GM19468 (cell line): ENCODE measurements around the gene UPP2.

ENCODE experiments used
- ATAC-seq: cut with Tn5 transposase; IDR thresholded peaks from one replicate; pipeline ENCODE4 v1.9.1; 2021; ENCODE audit warnings: mild to moderate bottlenecking, moderate library complexity, moderate number of reproducible peaks; ENCODE audit not compliant: unreplicated experiment; ENCODE audit errors: extremely low read depth

UPP2 gene

DNA sequence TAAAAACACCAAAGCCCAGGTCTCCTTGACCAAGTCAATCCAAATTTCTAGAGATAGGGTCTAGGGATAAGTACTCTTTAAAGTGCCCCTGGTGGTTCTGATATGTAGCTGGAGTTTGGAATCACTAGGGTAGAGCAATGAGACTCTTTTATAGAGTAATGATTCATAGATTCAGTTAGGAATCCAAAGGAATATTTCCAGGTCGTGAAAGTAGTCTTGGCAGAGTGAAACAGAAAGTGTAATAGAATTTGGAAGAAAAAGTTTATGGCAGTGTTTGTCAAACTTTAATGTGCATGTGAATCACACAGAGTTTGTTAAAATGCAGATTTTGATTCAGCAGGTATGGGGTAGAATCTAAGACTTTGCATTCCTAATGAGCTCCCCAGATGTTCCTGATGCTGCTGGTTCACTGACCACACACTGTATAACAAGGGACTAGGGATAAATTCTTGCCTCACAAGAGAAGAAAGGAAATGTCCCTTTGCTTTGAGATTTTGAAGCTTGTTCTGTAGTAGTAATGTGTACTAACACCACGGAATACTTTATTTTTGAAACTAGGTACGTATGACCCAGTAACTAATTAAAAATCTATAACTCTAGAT lies 1.8 kb downstream of the UPP2 start:
- no peak for ATAC-seq

DNA sequence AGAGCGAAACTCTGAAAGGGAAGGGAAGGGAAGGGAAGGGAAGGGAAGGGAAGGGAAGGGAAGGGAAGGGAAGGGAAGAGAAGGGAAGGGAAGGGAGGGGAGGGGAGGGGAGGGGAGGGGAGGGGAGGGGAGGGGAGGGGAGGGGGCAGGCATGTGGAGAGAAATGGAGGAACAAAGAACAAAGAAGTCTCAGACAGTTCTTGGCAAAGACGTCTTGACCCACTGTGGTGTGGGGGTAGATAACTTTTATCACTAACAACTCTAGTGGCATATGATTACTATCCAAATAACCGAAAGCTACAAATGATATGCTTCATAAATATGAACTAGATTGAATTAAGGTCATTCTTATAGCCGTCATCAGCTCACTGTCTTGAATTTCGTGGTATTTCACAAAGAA lies 3.2 kb downstream of the UPP2 start:
- ATAC-seq, result no peak

DNA sequence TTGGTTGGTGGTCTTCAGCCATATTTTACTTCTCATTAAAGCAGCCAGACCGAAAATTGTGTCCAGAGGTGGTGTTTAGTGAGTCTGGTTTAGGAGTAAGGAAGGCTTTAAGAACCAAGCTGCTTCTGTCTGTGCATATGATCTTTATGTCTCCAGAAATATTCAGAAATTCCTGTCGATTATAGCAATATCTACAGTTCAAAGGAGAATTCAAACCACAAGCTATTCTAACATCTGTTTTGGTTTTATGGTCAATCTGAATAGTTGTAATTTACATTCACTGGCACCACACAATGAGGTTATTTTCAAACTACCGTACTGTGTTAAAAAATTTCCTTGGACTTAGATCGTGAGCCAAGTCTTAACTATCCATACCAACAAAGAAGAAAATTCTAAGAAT lies 11.3 kb downstream of the UPP2 start:
- ATAC-seq, result no peak

DNA sequence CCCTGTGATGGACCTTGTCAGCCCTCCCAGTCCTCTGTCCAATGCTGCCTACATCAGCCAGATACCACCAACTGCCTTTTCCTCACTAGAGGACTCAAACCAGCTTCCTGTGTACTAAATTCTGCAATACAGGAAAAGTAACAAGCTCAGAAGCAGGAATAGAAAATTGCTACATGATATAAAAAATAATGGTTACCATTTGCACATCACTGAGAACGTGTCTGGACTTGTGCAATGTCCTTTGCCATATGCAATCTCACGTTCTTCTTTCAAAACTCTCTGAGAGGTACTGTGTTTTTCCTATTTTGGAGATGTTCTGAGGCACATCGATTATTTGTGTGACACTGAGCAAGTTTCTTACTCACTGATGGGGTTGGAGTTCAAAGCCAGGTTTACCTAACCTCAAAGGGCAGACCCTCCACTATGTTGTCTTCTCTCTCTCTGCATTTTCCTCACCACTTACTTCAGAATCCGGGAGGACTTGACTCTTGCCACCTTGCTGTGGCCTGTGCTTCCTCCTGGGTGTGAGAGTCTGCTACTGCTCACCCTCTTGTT lies 12.1 kb downstream of the UPP2 start:
- no peak for ATAC-seq

DNA sequence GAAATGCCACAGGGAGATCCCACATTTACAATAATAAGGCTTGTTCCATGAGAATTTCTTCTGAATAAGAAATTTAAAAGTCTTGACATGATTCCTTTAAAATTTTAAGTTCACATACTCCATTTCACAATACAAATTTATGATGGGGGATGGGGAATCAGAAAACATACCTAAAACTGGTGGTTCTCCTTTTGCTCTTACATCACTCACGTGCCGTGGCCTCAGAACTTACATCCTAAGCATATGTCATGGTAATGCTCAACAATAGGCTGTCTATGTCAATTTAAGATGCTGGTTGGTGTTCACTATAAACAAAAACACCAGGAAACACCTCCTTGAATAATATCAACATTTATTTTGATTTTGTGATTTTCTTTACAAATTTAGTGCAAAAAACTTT lies 12.8 kb downstream of the UPP2 start:
- ATAC-seq, result no peak

DNA sequence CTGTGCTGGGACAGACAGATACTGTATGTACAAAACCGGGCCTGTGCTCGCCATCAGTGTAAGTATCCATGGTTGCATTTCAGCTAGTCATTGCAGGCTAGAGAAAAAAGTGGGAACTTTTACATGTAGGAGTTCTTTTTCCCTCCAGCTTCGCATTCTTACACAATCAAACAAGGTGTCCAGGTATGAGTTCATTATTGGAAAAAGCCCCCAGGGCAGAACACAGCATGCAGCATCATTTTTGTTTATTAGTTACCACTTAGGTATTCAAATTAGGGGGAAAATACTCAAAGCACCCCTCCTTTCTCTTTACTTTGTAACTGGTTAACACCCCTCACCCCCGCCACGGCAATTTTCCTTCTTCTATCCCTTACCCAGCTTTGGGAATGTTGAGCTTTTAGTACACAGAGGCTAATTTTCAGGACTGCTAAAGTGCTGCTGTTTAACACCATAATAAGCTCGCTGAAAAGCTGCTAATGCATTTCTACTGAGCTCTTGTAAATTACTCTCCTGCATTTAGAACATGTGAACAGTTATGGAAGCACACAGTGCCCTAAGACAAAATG lies 13.6 kb downstream of the UPP2 start:
- no peak for ATAC-seq

DNA sequence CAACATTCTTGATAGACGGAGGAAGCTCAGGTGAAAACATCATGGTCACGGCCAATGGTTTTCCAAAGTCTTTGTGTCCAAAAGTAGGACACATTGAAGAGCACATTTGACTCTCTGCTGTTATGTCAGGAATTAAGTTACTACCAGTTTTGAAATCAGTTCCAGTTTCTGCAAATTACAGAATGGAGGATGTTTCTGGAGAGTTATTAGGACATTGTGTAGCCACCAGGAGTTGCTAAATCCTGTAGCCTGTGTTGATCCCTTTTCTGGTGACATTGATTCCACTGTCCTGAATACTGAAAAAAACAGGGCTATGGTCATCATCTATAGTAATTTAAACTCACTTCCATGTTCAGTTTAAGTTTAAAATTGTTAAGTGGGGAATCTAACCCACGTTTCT lies 15.3 kb downstream of the UPP2 start:
- ATAC-seq, result no peak

DNA sequence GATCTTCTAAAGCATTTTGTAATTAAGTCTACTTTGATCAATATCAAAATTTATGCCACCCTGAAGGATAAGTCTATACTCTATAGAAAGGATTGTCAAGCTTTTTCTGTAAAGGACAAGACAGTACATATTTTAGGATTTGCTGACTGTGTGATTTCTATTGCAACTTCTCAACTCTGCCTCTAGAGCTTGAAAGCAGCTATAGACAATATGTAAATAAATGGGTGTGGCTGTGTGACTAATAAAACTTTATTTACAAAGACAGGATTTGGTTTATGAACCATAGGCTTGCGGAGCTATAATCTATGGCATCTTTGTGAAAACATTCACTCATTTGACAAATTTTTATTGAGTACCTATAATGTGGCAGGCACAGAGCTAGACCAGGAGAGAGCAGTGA lies 18.4 kb downstream of the UPP2 start:
- no peak for ATAC-seq

DNA sequence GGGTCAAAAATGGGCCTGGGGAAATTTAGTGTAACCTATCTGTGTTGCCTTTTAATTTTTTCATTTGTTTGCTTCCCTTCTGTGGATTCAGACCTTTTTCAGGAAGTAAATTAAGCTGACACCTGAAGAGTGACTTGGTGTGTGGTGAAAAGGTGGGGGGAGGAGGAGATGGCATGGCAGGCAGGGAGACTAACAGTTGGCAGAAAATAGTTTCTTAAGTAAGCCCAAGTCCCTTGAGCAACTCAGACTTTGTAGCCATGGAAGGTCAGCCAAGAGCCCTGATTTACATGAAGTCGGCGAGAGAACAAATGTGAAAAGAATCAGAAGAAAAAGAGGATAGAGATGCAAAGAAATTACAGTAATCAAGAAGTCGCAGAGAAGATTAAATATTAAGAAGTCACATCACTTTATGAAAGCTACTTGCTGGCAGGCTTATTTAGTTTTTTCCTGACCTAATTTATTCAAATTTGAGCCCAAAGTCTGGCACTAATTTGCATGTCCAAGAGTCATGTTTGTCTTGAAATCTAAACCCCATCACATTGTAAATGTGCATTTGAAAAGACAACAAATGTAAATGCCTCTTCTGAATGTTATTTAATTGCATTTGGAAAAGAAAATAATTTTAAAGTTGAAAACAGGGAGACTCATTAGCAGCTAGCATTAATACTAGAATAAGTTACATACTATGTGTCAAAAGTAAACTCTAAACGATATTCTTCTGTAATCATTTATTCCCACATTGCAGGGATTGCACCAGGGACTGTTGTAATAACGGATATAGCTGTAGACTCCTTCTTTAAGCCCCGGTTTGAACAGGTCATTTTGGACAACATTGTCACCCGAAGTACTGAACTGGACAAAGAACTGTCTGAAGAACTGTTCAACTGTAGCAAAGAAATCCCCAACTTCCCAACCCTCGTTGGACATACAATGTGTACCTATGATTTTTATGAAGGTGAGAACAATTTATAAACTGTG lies 19.3 kb downstream of the UPP2 start:
- ATAC-seq, result no peak

DNA sequence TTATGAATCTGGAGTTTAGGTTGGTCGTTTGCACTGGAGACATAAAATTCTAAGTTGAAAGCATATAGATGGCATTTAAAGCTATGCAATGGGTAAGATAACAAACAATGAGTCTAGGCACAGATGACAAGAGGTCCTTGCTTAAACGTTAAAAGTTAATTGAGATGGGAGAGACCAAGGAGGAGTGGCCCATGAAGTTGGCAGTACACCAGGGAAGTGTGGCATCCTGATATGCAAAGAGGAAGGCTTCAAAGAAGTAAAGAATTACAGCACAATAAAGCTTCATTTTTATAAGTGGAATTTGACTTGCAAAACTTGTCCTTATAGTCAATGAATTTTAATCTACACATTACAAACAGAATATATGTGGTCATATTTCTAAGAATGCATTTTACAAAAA lies 23.2 kb downstream of the UPP2 start:
- no peak for ATAC-seq

DNA sequence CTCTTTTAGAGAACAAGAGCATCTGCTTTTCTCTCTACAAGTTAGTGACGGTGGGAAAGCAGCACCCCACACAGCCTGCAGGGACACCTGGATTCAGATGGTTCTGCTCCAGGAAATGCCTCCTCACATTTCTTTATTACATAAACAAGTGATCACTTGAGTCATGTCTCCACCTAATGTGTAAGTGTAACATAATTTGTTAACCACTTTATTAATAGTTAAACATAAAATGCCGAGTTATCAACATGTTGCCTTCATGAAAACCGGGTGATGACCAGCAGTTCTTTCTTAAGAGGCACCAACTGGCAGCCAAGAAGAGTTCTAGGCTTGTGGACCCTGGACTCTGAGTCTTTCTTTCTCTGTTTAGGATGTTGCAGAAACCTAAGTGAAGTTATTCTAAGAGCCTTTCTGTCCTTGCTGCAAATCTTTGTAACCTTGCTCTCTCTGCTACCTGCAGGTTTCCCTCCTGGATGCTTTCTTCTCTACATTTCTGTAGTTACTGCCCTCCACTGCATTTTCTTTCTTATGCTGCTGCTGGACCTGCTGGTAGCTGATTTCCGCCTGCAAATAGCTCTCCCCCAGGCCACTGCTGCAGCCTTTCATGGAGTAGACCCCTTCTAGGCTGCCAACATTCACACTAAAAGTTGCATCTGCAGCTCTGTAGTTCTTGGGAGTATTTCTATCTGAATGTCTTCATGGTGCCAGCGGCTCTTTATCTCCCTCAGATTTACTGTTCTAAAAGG lies 24.3 kb downstream of the UPP2 start:
- no peak for ATAC-seq

DNA sequence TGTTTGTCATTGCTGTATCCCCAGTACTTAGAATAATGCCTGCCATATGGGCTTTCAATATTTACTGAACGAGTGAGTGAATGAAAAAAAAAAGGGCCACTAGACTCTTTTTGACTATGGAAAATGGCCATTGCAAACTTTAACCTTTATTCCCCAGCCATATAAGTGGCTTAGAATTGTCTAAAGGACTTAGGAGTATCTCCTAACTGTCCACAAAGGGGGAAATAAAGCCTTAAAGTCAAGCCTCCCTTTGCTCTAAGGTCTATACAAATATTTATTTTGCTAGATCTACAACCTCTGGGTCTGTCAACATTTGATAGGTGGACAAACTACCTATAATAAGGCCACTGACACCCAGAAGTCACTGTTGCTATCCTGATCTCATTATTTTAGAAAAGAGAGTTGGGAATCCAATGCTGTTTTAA lies 25.7 kb downstream of the UPP2 start:
- ATAC-seq, result no peak

DNA sequence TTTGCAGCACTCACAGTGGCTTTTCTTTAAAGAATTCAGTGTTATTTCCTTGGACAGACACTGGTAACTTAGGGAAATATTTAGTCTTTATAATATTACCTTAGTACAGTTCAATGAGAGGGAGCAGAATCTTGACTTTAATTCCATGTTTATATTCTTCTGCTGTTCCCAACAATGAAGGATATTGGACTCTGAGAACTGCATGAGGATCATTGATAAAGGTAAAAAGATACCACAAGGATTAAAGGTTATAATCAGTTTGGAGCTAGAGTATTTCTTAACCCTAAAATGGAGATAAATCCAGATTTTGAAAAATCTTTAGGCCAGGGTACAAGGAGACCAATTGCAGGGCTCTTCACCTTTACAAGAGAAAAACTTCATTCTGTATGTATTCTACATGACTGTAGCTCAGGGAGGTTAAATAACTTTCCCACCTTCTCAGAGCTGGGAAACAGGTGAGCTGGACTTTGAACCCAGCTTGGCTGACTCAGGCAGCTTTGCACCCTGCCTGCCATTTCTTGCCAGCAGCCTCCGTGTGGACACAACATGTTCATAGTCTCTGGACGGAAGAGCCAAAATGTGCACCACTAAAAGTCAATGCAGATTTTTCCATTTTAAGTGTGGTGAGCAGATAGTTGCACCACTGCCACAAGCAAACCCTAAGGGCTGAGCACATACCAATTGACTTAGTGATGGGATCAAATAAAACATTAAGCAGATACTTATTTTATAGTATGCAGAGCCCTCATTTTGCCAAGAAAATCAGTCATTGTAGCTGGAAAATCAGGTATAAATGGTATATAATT lies 26.7 kb downstream of the UPP2 start:
- no peak for ATAC-seq

DNA sequence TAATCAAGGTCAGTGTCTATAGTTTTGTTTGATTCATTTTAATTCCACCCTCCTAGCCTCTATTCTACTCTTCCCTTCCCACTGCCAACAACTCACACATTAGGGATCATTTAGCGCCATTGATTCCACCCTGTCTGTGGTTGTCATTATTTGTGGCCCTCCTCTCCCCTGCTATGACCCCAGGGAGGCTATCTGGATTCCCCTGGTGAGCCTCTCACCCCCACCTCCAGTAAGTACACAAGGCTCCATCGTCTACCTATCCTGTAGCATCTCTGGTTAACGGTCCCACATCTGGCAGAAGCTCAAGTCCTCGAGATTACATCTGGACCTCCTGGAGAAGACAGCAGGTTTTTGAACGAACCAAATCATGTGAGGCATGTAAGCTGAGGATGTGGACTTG lies 27.4 kb downstream of the UPP2 start:
- no peak for ATAC-seq

DNA sequence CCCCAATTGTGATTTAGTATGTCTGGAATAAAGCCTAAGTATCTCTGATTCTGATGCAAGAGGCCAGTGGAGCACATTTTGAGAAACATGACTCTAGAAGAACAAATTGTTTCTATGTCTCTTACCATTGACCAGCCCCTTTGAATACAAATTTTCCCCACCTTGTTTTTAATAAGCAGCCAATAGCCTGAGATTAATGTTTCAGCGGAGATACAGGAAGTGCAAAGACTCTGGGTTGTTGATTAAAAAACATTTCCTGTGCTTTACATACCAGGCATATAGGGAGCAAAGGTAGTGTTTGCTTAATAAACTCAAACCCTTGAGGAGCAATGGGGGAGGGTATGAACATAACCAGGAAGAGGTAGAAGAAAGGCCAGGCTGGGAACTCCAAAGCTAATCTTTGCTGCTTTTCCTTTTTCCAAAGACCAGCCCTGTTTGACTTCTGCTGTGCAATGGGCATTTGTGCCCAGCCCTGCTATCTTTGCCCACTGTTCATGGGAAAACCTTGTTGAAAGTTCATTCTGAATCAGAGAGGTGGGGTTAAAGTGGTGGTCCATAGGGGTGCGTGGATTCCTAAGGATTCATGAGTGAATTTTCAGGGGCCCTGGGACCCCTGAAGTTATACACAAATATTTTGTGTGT lies 29.3 kb downstream of the UPP2 start:
- no peak for ATAC-seq

DNA sequence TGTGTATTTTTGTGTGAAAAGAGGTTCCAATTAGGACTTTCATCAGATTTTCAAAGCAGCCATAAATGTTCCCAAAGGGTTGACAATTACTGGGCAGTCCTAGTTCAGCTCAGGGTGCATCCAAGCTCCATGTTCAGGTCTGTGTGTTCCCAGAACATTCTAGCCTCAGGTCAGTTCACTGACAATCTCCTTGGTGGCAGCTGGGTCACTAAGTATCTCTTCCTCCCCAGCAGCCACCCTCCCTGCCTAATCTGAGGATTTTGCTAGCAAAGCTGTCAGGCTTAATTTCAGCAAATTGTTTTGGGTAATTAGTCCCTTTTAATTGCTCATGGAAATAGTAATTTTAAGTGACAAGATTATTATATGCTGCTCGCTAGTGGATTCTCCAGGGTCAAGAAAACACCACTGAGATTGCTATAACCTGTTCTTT lies 29.8 kb downstream of the UPP2 start:
- no peak for ATAC-seq

DNA sequence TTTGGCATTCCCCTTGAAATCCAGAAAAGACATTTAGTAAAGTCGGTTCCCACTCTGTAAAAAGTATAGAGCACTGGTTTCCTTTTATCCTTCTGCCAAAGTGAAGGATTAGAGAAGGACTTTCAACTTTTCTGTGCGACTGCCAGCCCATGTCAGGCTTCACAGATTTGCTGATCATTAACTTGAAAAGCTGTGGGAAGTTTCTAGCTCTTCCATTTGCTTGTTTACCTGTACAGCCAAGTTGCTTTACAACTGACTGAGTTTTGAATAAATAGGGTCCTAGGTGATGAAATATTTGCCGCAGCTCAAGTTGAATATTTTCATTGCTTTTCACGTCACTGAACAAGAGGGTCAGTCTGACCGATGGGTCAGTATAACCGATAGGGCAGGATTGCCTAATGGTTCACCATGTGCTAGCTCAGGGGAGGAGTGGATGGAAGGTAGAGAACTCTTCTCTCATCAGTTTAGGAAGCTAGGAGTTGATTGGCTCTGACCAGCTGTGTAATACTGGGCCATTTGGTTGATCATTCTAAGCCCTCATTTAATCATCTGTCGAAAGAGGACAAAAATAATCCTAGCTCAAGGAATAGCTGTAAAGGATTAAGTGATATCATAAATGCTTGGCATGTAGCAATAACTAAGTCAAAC lies 30.4 kb downstream of the UPP2 start:
- ATAC-seq, result no peak

DNA sequence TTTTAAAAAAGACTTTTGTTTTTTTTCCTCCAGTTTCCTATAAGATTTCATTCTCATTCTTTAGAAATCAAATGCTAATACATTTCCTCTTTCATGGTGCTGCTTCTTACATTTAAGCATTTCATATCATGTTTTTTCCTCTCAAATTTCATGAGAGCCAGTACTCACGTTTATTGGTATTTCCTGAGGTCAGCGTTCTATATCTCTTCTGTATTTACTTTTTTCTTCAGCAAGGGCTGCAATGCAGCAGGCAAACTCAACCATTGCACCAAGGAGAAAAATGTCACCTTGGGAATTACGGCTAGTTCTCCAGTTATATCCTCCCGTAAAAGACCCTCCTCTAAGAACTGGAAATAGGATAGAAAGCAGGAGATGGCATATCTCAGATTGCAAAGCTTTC lies 32.4 kb downstream of the UPP2 start:
- ATAC-seq, result no peak

DNA sequence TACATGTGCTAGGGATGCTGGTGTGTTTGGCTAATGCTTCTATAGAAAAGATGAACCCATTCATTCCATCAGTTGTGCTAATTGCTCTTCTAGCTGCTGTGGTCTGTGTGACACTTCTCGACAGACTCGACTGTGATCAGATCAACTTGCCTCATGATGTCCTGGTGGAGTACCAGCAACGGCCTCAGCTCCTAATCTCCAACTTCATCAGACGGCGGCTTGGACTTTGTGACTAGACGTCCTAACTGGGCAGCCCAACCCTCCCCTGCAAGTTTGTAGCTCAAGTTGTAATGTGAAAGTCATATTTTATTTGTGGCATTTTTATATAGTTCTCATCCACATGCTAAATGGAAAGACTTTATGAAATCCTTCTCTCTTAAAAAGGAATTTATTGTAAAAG lies 33.0 kb downstream of the UPP2 start:
- ATAC-seq, result no peak
